Progenitor cell of endocrine pancreas (in vitro differentiated cells): Measurements from ENCODE around the gene ADGRG7. TPM values are rescaled to one million over a fixed set of nuclear protein-coding genes. Genes with fewer than 3 reads are reported as not detected.

Source experiments
- DNase-seq: peaks from one replicate; pipeline ENCODE4 v3.0.0; 2021; ENCODE audit warnings: low spot score; ENCODE audit not compliant: unreplicated experiment
- H3K27ac Mint-ChIP-seq: 2 replicates; pipeline ENCODE4 v1.8.0; 2021; ENCODE audit warnings: mild to moderate bottlenecking, moderate library complexity, mixed read lengths
- H3K27me3 Mint-ChIP-seq: 2 replicates; pipeline ENCODE4 v1.8.0; 2021; ENCODE audit warnings: mixed read lengths
- H3K36me3 Mint-ChIP-seq: 2 replicates; pipeline ENCODE4 v1.8.0; 2022; ENCODE audit warnings: mixed read lengths; ENCODE audit not compliant: insufficient read depth
- H3K4me1 Mint-ChIP-seq: 2 replicates; pipeline ENCODE4 v1.8.0; 2021; ENCODE audit warnings: low read depth, mixed read lengths
- H3K4me3 Mint-ChIP-seq: 2 replicates; pipeline ENCODE4 v1.8.0; 2021; ENCODE audit warnings: low read depth, mild to moderate bottlenecking, moderate library complexity, mixed read lengths
- H3K9me3 Mint-ChIP-seq: 2 replicates; pipeline ENCODE4 v1.8.0; 2021; ENCODE audit warnings: low read depth, mixed read lengths
- CTCF ChIP-seq: fragments of 200-600 bp; sonication (generic); IDR thresholded peaks from one replicate; pipeline ENCODE4 v1.5.0; 2021; ENCODE audit warnings: antibody characterized with exemption, mild to moderate bottlenecking; ENCODE audit not compliant: unreplicated experiment
- total RNA-seq: library from RNA; stranded (reverse); gene quantifications from 2 replicates; pipeline ENCODE4 v1.2.1, GENCODE V29; 2021

Gene ADGRG7
- total RNA-seq, 1 donor from 2014 or later: 1.3 TPM

GRCh38 chr3:100627491-100627890 lies 18.1 kb downstream of the ADGRG7 start:
- Mint-ChIP-seq H3K4me1 (peaks cover 2% of the 10 kb centered on the region), H3K36me3 (peaks cover 1% of the 10 kb centered on the region), H3K27ac (no peak overlapping the region), H3K4me3 (no peak overlapping the region), H3K9me3 (peaks cover 17% of the 10 kb centered on the region), H3K27me3 (no peaks in the 10 kb centered on the region)
- no peak for TF ChIP-seq CTCF
- DNase-seq: no peak

GRCh38 chr3:100629421-100630127 lies 20.2 kb downstream of the ADGRG7 start:
- no peak overlapping the region for H3K27ac Mint-ChIP-seq
- no peaks in the 10 kb centered on the region for H3K27me3 Mint-ChIP-seq
- peaks cover 1% of the 10 kb centered on the region for H3K36me3 Mint-ChIP-seq

GRCh38 chr3:100630664-100631063 lies 21.3 kb downstream of the ADGRG7 start:
- H3K27ac Mint-ChIP-seq: no peak overlapping the region
- H3K9me3 Mint-ChIP-seq: peaks cover 4% of the 10 kb centered on the region
- H3K36me3 Mint-ChIP-seq: no peaks in the 10 kb centered on the region
- peaks cover 11% of the 10 kb centered on the region for H3K4me1 Mint-ChIP-seq
- H3K27me3 Mint-ChIP-seq: no peaks in the 10 kb centered on the region
- H3K4me3 Mint-ChIP-seq: no peak overlapping the region
- no peak for DNase-seq
- TF ChIP-seq CTCF: no peak

More at GRCh38 chr3:100629421-100630127, 20.2 kb downstream of the ADGRG7 start:
- DNase-seq: no peak
- Mint-ChIP-seq H3K9me3 (peaks cover 12% of the 10 kb centered on the region), H3K4me3 (no peak overlapping the region), H3K4me1 (peaks cover 3% of the 10 kb centered on the region)
- no peak for TF ChIP-seq CTCF

GRCh38 chr3:100631236-100631635 lies 21.8 kb downstream of the ADGRG7 start:
- H3K4me3 Mint-ChIP-seq: no peak overlapping the region

More at GRCh38 chr3:100631236-100631635, 21.8 kb downstream of the ADGRG7 start:
- H3K27ac Mint-ChIP-seq: no peak overlapping the region
- H3K9me3 Mint-ChIP-seq: peaks cover 4% of the 10 kb centered on the region
- H3K36me3 Mint-ChIP-seq: no peaks in the 10 kb centered on the region
- no peaks in the 10 kb centered on the region for H3K27me3 Mint-ChIP-seq
- H3K4me1 Mint-ChIP-seq: peaks cover 16% of the 10 kb centered on the region
- no peak for TF ChIP-seq CTCF
- DNase-seq: no peak
